Pancreas (tissue), 10 donors: ENCODE measurements around the gene BMPR1B. TPM values are rescaled to one million over a fixed set of nuclear protein-coding genes. Genes with fewer than 3 reads are reported as not detected.

Source experiments
- ATAC-seq, 4 donors: fragments of 200-7000 bp; cut with Tn5 transposase; one replicate each; pipeline versions ENCODE4 v1.8.0 to v1.9.1; 2020; ENCODE audit warnings: mild to moderate bottlenecking in 4 of 4, moderate library complexity in 4 of 4
- DNase-seq, 6 donors: peaks; one replicate each; pipeline ENCODE4 v3.0.0-alpha.2; 2020
- FAIRE-seq: peaks from 2 replicates; lab custom pipeline; 2012; peaks lifted over from hg19 to GRCh38; lab: Jason Lieb, UNC
- H3K27ac ChIP-seq, 4 donors: fragments of 200-600 bp; sonication (generic); 1 replicate in 3 of 4; 2 replicates in 1 of 4; pipeline versions ENCODE4 v1.5.0 to v1.8.0; 2020
- H3K27me3 ChIP-seq, 4 donors: fragments of 200-600 bp; one replicate each; pipeline ENCODE4 v1.8.0; 2021
- H3K36me3 ChIP-seq, 3 donors: fragments of 200-600 bp; sonication (generic) in 1 of 3; one replicate each; pipeline versions ENCODE4 v1.5.0 to v1.8.0; 2020 to 2021
- H3K4me1 ChIP-seq, 3 donors: fragments of 200-600 bp; one replicate each; pipeline ENCODE4 v1.8.0; 2021
- H3K4me3 ChIP-seq, 4 donors: fragments of 200-600 bp; sonication (generic) in 2 of 4; one replicate each; pipeline versions ENCODE4 v1.5.0 to v1.8.0; 2020 to 2021
- H3K9me3 ChIP-seq, 4 donors: fragments of 200-600 bp; one replicate each; pipeline ENCODE4 v1.8.0; 2021
- WGBS, 2 donors: extraction: QIAGEN DNeasy Blood & Tissue Kit; methylation state at CpG; one replicate each; pipeline ENCODE4 v1.1.7; 2013; 5-methylcytosine and 5-hydroxymethylcytosine counted together
- intact Hi-C, 3 donors: fragments of 100-400 bp; cut with DNase I; formaldehyde crosslinking; loops; one replicate each; pipeline versions ENCODE4 v1.11.1 to v1.14.2; 2022
- polyA plus RNA-seq, 2 donors: library from polyadenylated mRNA; stranded (reverse); fragments of 200-250 nt; gene quantifications; one replicate each; pipeline ENCODE4 v1.2.3, GENCODE V29; 2013
- total RNA-seq, 6 donors: library from RNA; stranded (reverse); fragmentation: NEBNext Ultra II Directional in 4 of 6; extraction: Animal tissue kit (Norgen Biotek cat#: 25700) in 4 of 6; gene quantifications; one replicate each; pipeline versions ENCODE4 v1.2.1 to v1.2.4, GENCODE V29; 2021 to 2023
- TF ChIP-seq, protein P1 (sequence below), 4 donors: fragments of 200-600 bp; sonication (generic) in 3 of 4; IDR thresholded peaks; one replicate each; pipeline versions ENCODE4 v1.5.0 to v1.8.0; 2021; ENCODE audit warnings: antibody characterized with exemption in 4 of 4
- donor health status: healthy with polysubstance abuse.
- donor health status: DM: no; HTN: no; CAD: no; lungs with moderate emphysema.
- donor health status: DM: no; HTN: no; CAD: no.
- donor health status: control.
- donor health status: control.
- donor health status: Bipolar disorder and iron deficiency.
- donor health status: DM: yes; HTN: yes; CAD: no.
- donor health status: DM: no; HTN: no; CAD: no.
- donor health status: DM: no; HTN: no; CAD: no.
- donor health status: DM: yes; HTN: yes; CAD: no.

Gene BMPR1B
- total and polyA plus RNA-seq, 8 donors: 0.46 to 3.7 (median 1.6) TPM

- Histone ChIP-seq H3K4me3 (no peak overlapping the region), H3K9me3 (no peaks in the 10 kb centered on the region), H3K27ac (no peak overlapping the region), H3K4me1 (no peaks in the 10 kb centered on the region), H3K27me3 (no peaks in the 10 kb centered on the region), H3K36me3 (no peaks in the 10 kb centered on the region)
- TF ChIP-seq, protein P1, sequence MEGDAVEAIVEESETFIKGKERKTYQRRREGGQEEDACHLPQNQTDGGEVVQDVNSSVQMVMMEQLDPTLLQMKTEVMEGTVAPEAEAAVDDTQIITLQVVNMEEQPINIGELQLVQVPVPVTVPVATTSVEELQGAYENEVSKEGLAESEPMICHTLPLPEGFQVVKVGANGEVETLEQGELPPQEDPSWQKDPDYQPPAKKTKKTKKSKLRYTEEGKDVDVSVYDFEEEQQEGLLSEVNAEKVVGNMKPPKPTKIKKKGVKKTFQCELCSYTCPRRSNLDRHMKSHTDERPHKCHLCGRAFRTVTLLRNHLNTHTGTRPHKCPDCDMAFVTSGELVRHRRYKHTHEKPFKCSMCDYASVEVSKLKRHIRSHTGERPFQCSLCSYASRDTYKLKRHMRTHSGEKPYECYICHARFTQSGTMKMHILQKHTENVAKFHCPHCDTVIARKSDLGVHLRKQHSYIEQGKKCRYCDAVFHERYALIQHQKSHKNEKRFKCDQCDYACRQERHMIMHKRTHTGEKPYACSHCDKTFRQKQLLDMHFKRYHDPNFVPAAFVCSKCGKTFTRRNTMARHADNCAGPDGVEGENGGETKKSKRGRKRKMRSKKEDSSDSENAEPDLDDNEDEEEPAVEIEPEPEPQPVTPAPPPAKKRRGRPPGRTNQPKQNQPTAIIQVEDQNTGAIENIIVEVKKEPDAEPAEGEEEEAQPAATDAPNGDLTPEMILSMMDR (IDR thresholded peaks at IDR 0.05): no peak
- intact Hi-C loops: no loop called here
- ATAC-seq: no peak
- 68 to 80% methylated on average over 5 of the region's 5 CpGs for WGBS, 2 donors
- no peak for DNase-seq
- FAIRE-seq: no peak
Observed at GRCh38 chr4:95141361-95141760, 383.6 kb downstream of the BMPR1B start.

GRCh38 chr4:95142932-95143331, 385.2 kb downstream of the BMPR1B start:
- DNase-seq (no peak), ATAC-seq (no peak), FAIRE-seq (no peak)
- no peak overlapping the region for H3K27ac ChIP-seq
- H3K4me3 ChIP-seq: no peak overlapping the region
- H3K9me3 ChIP-seq: no peaks in the 10 kb centered on the region
- TF ChIP-seq, protein P1 (IDR thresholded peaks at IDR 0.05): no peak
- 71 to 82% methylated on average over 4 of the region's 4 CpGs for WGBS, 2 donors
- H3K4me1 ChIP-seq: no peaks in the 10 kb centered on the region
- no peaks in the 10 kb centered on the region for H3K36me3 ChIP-seq
- intact Hi-C loops: no loop called here
- no peaks in the 10 kb centered on the region for H3K27me3 ChIP-seq

GRCh38 chr4:95151255-95151654, 393.5 kb downstream of the BMPR1B start:
- no peak for FAIRE-seq

GRCh38 chr4:95153182-95153581, 395.4 kb downstream of the BMPR1B start:
- no peaks in the 10 kb centered on the region for H3K4me1 ChIP-seq
- no peak for ATAC-seq
- TF ChIP-seq, protein P1 (IDR thresholded peaks at IDR 0.05): no peak
- H3K9me3 ChIP-seq: no peaks in the 10 kb centered on the region
- H3K27me3 ChIP-seq: no peaks in the 10 kb centered on the region
- no peak for DNase-seq
- H3K4me3 ChIP-seq: no peak overlapping the region
- H3K27ac ChIP-seq: no peak overlapping the region
- intact Hi-C loops: no loop called here
- 67 to 72% methylated on average over 5 of the region's 5 CpGs for WGBS, 2 donors
- FAIRE-seq: no peak
- H3K36me3 ChIP-seq: no peaks in the 10 kb centered on the region

More at GRCh38 chr4:95151255-95151654, 393.5 kb downstream of the BMPR1B start:
- DNase-seq: no peak
- no peaks in the 10 kb centered on the region for H3K4me1 ChIP-seq
- no peaks in the 10 kb centered on the region for H3K36me3 ChIP-seq
- no peak overlapping the region for H3K27ac ChIP-seq
- TF ChIP-seq, protein P1 (IDR thresholded peaks at IDR 0.05): no peak
- no peak overlapping the region for H3K4me3 ChIP-seq
- intact Hi-C loops: no loop called here
- 79 to 80% methylated on average over 3 of the region's 3 CpGs for WGBS, 2 donors
- no peaks in the 10 kb centered on the region for H3K27me3 ChIP-seq
- no peak for ATAC-seq
- no peaks in the 10 kb centered on the region for H3K9me3 ChIP-seq

DNA sequence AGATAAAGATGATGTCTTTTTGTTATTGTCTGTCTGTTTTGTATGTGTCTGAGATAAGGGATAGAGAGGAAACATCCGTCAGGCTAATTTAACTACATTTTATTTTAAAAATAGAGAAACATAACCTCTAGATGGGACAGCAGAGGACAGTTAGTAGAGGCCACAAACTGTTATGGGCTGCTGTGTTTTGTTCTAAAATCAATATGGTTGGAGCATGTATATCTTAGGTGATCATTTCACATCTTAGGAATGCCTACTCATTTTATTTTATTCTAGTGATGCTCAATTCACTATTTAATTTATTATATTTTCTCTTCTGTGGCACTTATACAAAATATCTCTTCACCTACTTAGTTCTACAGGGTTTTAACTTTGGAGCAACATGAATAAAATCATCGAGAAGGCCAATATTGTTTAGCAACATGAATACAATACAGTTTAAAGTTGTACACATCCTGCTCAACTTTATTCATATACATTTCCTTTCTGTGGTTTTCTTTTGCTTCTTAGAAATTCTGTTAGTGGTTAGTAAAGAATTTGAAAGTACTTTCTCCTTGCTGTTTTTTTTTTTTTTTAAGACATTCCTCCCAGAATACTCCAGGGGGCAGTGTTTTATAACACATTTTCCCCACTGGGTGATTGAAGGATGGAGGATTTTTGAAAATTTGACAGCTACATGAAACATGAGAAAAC, 398.1 kb downstream of the BMPR1B start:
- intact Hi-C loops: no loop called here
- H3K4me1 ChIP-seq: no peaks in the 10 kb centered on the region
- DNase-seq: no peak
- peak; percentile 80 for FAIRE-seq
- H3K36me3 ChIP-seq: no peaks in the 10 kb centered on the region
- no peaks in the 10 kb centered on the region for H3K9me3 ChIP-seq
- H3K4me3 ChIP-seq: no peak overlapping the region
- TF ChIP-seq, protein P1 (IDR thresholded peaks at IDR 0.05): peak; percentile 17 to 53 (median 40)
- ATAC-seq: peak in 1 of 4 donors; percentile 61
- 81 to 84% methylated on average over 2 of the region's 2 CpGs for WGBS, 2 donors
- no peaks in the 10 kb centered on the region for H3K27me3 ChIP-seq
- no peak overlapping the region for H3K27ac ChIP-seq
